ENCODE measurements around the gene KTN1.

Gene KTN1

DNA sequence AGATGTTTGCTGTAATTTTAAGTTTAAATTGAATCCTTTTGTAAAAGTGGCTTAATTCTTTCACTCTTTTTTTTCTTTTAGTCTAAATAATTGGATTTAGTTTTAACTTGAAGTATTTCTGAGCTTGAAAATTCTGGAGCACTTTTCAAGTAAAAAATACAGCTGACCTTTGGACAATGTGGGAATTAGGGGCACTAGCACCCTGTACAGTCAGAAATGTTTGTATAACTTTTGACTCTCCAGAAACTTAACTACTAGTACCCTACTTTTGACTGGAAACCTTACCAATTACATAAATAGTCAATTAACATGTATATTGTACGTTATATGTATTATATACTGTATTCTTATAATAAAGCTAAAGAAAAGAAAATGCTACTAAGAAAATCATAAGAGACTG, 7.8 kb downstream of the KTN1 start:
- H3K27ac ChIP-seq (replicated peaks), result no peak overlapping the region
- no peak for DNase-seq (ENCODE audit: low read depth in 1 of 2, low spot score in 1 of 2)
- TF ChIP-seq, protein P1, sequence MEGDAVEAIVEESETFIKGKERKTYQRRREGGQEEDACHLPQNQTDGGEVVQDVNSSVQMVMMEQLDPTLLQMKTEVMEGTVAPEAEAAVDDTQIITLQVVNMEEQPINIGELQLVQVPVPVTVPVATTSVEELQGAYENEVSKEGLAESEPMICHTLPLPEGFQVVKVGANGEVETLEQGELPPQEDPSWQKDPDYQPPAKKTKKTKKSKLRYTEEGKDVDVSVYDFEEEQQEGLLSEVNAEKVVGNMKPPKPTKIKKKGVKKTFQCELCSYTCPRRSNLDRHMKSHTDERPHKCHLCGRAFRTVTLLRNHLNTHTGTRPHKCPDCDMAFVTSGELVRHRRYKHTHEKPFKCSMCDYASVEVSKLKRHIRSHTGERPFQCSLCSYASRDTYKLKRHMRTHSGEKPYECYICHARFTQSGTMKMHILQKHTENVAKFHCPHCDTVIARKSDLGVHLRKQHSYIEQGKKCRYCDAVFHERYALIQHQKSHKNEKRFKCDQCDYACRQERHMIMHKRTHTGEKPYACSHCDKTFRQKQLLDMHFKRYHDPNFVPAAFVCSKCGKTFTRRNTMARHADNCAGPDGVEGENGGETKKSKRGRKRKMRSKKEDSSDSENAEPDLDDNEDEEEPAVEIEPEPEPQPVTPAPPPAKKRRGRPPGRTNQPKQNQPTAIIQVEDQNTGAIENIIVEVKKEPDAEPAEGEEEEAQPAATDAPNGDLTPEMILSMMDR (IDR thresholded peaks at IDR 0.05; ENCODE audit: insufficient read depth, low read length), result no peak
- TF ChIP-seq POLR2AphosphoS5 (IDR thresholded peaks at IDR 0.05; ENCODE audit: low read depth) (no peak), SPI1 (IDR thresholded peaks at IDR 0.05; ENCODE audit: borderline replicate concordance, low read depth) (no peak), GABPA (IDR thresholded peaks at IDR 0.05; ENCODE audit: low read depth) (no peak)
- TF ChIP-seq, protein P2, sequence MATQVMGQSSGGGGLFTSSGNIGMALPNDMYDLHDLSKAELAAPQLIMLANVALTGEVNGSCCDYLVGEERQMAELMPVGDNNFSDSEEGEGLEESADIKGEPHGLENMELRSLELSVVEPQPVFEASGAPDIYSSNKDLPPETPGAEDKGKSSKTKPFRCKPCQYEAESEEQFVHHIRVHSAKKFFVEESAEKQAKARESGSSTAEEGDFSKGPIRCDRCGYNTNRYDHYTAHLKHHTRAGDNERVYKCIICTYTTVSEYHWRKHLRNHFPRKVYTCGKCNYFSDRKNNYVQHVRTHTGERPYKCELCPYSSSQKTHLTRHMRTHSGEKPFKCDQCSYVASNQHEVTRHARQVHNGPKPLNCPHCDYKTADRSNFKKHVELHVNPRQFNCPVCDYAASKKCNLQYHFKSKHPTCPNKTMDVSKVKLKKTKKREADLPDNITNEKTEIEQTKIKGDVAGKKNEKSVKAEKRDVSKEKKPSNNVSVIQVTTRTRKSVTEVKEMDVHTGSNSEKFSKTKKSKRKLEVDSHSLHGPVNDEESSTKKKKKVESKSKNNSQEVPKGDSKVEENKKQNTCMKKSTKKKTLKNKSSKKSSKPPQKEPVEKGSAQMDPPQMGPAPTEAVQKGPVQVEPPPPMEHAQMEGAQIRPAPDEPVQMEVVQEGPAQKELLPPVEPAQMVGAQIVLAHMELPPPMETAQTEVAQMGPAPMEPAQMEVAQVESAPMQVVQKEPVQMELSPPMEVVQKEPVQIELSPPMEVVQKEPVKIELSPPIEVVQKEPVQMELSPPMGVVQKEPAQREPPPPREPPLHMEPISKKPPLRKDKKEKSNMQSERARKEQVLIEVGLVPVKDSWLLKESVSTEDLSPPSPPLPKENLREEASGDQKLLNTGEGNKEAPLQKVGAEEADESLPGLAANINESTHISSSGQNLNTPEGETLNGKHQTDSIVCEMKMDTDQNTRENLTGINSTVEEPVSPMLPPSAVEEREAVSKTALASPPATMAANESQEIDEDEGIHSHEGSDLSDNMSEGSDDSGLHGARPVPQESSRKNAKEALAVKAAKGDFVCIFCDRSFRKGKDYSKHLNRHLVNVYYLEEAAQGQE (IDR thresholded peaks at IDR 0.05; ENCODE audit: insufficient replicate concordance, low read depth), result no peak
- no peaks in the 10 kb centered on the region for H3K27me3 ChIP-seq (ENCODE audit: insufficient read depth, poor library complexity, severe bottlenecking)
- H3K4me3 ChIP-seq (replicated peaks; ENCODE audit: insufficient read depth, low read length), result no peak overlapping the region

DNA sequence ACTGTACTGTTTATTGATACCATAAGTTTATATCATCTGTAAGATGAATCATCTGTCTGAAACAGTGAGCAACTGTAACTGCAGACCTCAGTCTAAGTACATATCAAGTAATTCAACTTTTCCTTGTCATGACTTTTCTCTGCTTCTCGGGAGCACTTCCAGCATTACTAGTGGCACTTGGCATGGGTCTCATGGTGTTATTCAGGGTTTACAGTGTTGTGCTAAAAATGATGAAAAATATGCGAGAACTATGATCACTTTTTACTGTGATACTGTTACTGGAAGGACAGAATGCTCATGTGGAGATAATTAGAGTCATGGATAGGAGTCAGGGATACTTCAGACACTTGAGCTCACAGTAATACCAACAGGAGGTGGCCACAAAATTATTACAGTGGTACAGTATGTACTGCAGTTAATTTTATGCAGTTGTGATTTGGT, 8.3 kb downstream of the KTN1 start:
- no peak for TF ChIP-seq POLR2AphosphoS5 (IDR thresholded peaks at IDR 0.05; ENCODE audit: low read depth)
- TF ChIP-seq SPI1 (IDR thresholded peaks at IDR 0.05; ENCODE audit: borderline replicate concordance, low read depth), result no peak
- TF ChIP-seq, protein P1 (IDR thresholded peaks at IDR 0.05; ENCODE audit: insufficient read depth, low read length), result no peak
- no peak for TF ChIP-seq GABPA (IDR thresholded peaks at IDR 0.05; ENCODE audit: low read depth)
- TF ChIP-seq, protein P2 (IDR thresholded peaks at IDR 0.05; ENCODE audit: insufficient replicate concordance, low read depth), result no peak
- no peak overlapping the region for H3K4me3 ChIP-seq (replicated peaks; ENCODE audit: insufficient read depth, low read length)
- no peak overlapping the region for H3K27ac ChIP-seq (replicated peaks)
- no peak for DNase-seq (ENCODE audit: low read depth in 1 of 2, low spot score in 1 of 2)
- no peaks in the 10 kb centered on the region for H3K27me3 ChIP-seq (ENCODE audit: insufficient read depth, poor library complexity, severe bottlenecking)

DNA sequence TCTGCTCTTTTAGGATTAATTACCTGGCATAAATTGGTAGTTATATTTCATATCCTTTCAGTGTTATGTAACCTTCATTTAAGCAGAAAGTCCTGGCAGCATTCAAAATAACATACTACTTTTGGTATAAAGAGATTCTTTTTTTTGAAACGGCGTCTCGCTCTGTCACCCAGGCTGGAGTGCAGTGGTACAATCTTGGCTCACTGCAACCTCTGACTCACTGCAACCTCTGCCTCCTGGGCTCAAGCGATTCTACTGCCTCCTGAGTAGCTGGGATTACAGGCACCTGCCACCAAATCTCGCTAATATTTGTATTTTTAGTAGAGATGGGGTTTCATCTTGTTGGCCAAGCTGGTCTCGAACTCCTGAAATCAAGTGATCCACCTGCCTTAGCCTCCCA, 9.2 kb downstream of the KTN1 start:
- no peaks in the 10 kb centered on the region for H3K27me3 ChIP-seq (ENCODE audit: insufficient read depth, poor library complexity, severe bottlenecking)
- H3K4me3 ChIP-seq (replicated peaks; ENCODE audit: insufficient read depth, low read length), result no peak overlapping the region
- DNase-seq (ENCODE audit: low read depth in 1 of 2, low spot score in 1 of 2), result no peak
- no peak for TF ChIP-seq SPI1 (IDR thresholded peaks at IDR 0.05; ENCODE audit: borderline replicate concordance, low read depth)
- TF ChIP-seq, protein P1 (IDR thresholded peaks at IDR 0.05; ENCODE audit: insufficient read depth, low read length), result no peak
- no peak for TF ChIP-seq GABPA (IDR thresholded peaks at IDR 0.05; ENCODE audit: low read depth)
- no peak for TF ChIP-seq POLR2AphosphoS5 (IDR thresholded peaks at IDR 0.05; ENCODE audit: low read depth)
- TF ChIP-seq, protein P2 (IDR thresholded peaks at IDR 0.05; ENCODE audit: insufficient replicate concordance, low read depth), result no peak
- H3K27ac ChIP-seq (replicated peaks), result no peak overlapping the region
